HL-60 (cell line): ENCODE data around the gene UGT1A4.

Experiments
- POLR2AphosphoS5 ChIP-seq: IDR thresholded peaks from 2 replicates; pipeline ENCODE4 v1.6.1; 2012; ENCODE audit warnings: low read depth
- TF ChIP-seq, protein P1 (sequence below): IDR thresholded peaks from one replicate; pipeline ENCODE4 v1.5.1; 2011; ENCODE audit warnings: low read length, control low read depth, inconsistent platforms; ENCODE audit not compliant: insufficient read depth

DNA sequence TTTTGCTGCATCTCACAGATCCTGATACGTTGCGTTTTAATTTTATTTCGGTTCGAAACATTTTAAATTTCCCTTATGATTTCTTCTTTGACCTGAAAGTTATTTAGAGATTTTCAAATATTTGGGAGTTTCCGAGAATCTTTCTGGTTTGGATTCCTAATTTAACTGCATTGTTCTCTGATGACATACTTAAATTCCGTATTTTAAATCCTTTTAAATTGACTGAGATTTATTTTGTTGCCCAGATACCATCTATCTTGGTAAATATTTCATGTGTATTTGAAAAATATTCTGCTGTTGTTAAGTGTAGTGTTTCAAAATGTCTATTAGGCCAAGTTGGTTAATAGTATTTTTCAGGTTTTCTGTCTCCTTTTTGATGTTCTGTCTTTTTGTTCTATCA lies 97.3 kb downstream of the UGT1A4 start:
- TF ChIP-seq, protein P1, sequence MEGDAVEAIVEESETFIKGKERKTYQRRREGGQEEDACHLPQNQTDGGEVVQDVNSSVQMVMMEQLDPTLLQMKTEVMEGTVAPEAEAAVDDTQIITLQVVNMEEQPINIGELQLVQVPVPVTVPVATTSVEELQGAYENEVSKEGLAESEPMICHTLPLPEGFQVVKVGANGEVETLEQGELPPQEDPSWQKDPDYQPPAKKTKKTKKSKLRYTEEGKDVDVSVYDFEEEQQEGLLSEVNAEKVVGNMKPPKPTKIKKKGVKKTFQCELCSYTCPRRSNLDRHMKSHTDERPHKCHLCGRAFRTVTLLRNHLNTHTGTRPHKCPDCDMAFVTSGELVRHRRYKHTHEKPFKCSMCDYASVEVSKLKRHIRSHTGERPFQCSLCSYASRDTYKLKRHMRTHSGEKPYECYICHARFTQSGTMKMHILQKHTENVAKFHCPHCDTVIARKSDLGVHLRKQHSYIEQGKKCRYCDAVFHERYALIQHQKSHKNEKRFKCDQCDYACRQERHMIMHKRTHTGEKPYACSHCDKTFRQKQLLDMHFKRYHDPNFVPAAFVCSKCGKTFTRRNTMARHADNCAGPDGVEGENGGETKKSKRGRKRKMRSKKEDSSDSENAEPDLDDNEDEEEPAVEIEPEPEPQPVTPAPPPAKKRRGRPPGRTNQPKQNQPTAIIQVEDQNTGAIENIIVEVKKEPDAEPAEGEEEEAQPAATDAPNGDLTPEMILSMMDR, result no peak
- no peak for TF ChIP-seq POLR2AphosphoS5
